Bronchial epithelial cell (primary cell): ENCODE results near the gene TIGD1. TPM values are rescaled to one million over a fixed set of nuclear protein-coding genes. Genes with fewer than 3 reads are reported as not detected.

Experiments
- DNase-seq: peaks from one replicate; pipeline ENCODE4 v3.0.0-alpha.2; 2010; ENCODE audit warnings: low read depth
- FAIRE-seq: peaks from 2 replicates; lab custom pipeline; 2011; peaks lifted over from hg19 to GRCh38; lab: Jason Lieb, UNC
- H3K27me3 ChIP-seq: 2 replicates; pipeline ENCODE4 v1.5.1; 2011; ENCODE audit warnings: low read length; ENCODE audit not compliant: control insufficient read depth, insufficient read depth
- H3K36me3 ChIP-seq: 2 replicates; pipeline ENCODE4 v1.5.1; 2011; ENCODE audit warnings: low read length; ENCODE audit not compliant: control insufficient read depth, insufficient read depth
- H3K4me3 ChIP-seq: 2 replicates; pipeline ENCODE4 v1.5.1; 2011; ENCODE audit warnings: mild to moderate bottlenecking, low read depth, low read length, control low read depth
- CTCF ChIP-seq: IDR thresholded peaks from 2 replicates; pipeline ENCODE4 v1.5.1; 2011; ENCODE audit warnings: mild to moderate bottlenecking, moderate library complexity, low read length, control low read depth, inconsistent platforms; ENCODE audit not compliant: insufficient read depth, severe bottlenecking
- total RNA-seq: library from RNA; depleted of rRNA; stranded (reverse); fragments of >200 nt; gene quantifications from 2 replicates; pipeline ENCODE4 v1.2.1, GENCODE V29; 2014

Gene TIGD1
- total RNA-seq, 1 donor from 2014 or later = 1.1 TPM

- Histone ChIP-seq H3K27me3 (peaks cover 37% of the 10 kb centered on the region), H3K36me3 (no peaks in the 10 kb centered on the region), H3K4me3 (no peak overlapping the region)
- no peak for TF ChIP-seq CTCF
- FAIRE-seq (no peak), DNase-seq (no peak)
Measured at GRCh38 chr2:232502511-232502910, 47.8 kb downstream of the TIGD1 start.

GRCh38 chr2:232501794-232502390, 48.5 kb downstream of the TIGD1 start:
- FAIRE-seq = no peak
- no peaks in the 10 kb centered on the region for H3K36me3 ChIP-seq
- no peak for DNase-seq
- no peak overlapping the region for H3K4me3 ChIP-seq
- H3K27me3 ChIP-seq = peaks cover 37% of the 10 kb centered on the region
- no peak for TF ChIP-seq CTCF

- FAIRE-seq = no peak
- Histone ChIP-seq H3K36me3 (no peaks in the 10 kb centered on the region), H3K4me3 (no peak overlapping the region), H3K27me3 (peaks cover 33% of the 10 kb centered on the region)
- no peak for TF ChIP-seq CTCF
- no peak for DNase-seq
Measured at GRCh38 chr2:232501331-232501771, 49.0 kb downstream of the TIGD1 start.

- H3K4me3 ChIP-seq = no peak overlapping the region
- DNase-seq (no peak), FAIRE-seq (no peak)
- no peak for TF ChIP-seq CTCF
- H3K36me3 ChIP-seq = no peaks in the 10 kb centered on the region
- H3K27me3 ChIP-seq = peaks cover 15% of the 10 kb centered on the region
Measured at GRCh38 chr2:232498452-232498851, 51.9 kb downstream of the TIGD1 start.

Other genes with a start within 250 kb of the TIGD1 start
- not detected in 2 replicates for gene ALPP, start 171.8 kb downstream of the TIGD1 start, total RNA-seq
- gene ALPG, start 143.7 kb downstream of the TIGD1 start, total RNA-seq = not detected in 2 replicates
- gene ALPI, start 94.4 kb downstream of the TIGD1 start, total RNA-seq = not detected in 2 replicates
- gene ECEL1, start 62.7 kb downstream of the TIGD1 start, total RNA-seq = not detected in 2 replicates
- gene PRSS56, start 30.2 kb downstream of the TIGD1 start, total RNA-seq = not detected in 2 replicates
- not detected in 2 replicates for gene CHRND, start 24.4 kb downstream of the TIGD1 start, total RNA-seq
- gene CHRNG, start 10.9 kb downstream of the TIGD1 start, total RNA-seq = not detected in 2 replicates
- 45.3 and 89.0 TPM in 2 replicates for gene EIF4E2, start 132 bp upstream of the TIGD1 start, total RNA-seq
- not detected in 2 replicates for gene EFHD1, start 83.0 kb upstream of the TIGD1 start, total RNA-seq
- 44.0 and 57.0 TPM in 2 replicates for gene GIGYF2, start 146.8 kb upstream of the TIGD1 start, total RNA-seq
- gene KCNJ13, start 226.0 kb upstream of the TIGD1 start, total RNA-seq = not detected in 2 replicates